RKO (cell line): ENCODE results near the gene PLN.

Experiments used
- DNase-seq: peaks from one replicate; pipeline ENCODE4 v3.0.0-alpha.2; 2016; ENCODE audit warnings: low spot score

Gene PLN

GRCh38 chr6:118579786-118580185 is 31.7 kb downstream of the PLN start:
- no peak for DNase-seq

GRCh38 chr6:118580585-118581419 is 32.7 kb downstream of the PLN start:
- peak; percentile 51 for DNase-seq

- no peak for DNase-seq
These were observed 33.4 kb downstream of the PLN start for GRCh38 chr6:118581489-118581959.

GRCh38 chr6:118584911-118585310 is 36.8 kb downstream of the PLN start:
- DNase-seq = no peak

DNA sequence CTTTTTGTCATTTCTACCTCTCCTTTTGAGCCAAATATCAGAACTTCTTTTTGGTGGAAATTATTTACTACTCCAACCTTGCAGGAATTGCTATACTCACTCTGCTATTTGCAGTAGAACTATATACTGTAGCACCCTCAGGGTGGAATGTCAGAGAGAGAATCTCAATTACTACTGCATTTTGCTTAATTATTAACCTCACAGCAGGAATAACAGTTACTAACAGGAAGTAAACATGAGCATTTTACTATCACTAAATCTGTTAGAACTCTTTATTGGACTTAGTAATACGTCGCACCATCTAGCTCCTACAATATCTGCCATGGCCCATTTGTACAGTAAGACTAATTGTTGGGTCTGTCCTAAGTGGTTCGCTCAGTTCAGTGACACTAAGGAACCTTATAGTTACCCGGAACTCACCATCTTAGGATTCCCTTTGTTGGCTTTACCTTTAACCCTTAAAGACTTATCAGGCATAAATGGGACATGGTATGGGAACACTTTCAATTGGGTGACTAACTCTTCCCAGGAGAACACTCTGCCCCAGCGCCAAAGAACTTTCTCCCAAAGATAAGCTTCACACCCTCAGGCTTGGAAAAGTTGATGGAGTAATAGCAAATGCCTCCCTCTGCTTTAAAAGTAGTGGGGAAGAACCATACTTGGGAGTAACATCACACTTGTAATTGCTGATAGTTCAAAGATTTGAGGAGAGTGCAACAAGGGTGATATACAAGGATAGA is 38.8 kb downstream of the PLN start:
- DNase-seq = no peak

GRCh38 chr6:118588626-118589025 is 40.5 kb downstream of the PLN start:
- no peak for DNase-seq

GRCh38 chr6:118589186-118589585 is 41.1 kb downstream of the PLN start:
- no peak for DNase-seq

GRCh38 chr6:118589649-118590365 is 41.7 kb downstream of the PLN start:
- DNase-seq = no peak

GRCh38 chr6:118591897-118592296 is 43.8 kb downstream of the PLN start:
- DNase-seq = no peak

- no peak for DNase-seq
These were observed 46.8 kb downstream of the PLN start for GRCh38 chr6:118594877-118595276.

- DNase-seq = no peak
These were observed 48.8 kb downstream of the PLN start for GRCh38 chr6:118596774-118597320.

DNA sequence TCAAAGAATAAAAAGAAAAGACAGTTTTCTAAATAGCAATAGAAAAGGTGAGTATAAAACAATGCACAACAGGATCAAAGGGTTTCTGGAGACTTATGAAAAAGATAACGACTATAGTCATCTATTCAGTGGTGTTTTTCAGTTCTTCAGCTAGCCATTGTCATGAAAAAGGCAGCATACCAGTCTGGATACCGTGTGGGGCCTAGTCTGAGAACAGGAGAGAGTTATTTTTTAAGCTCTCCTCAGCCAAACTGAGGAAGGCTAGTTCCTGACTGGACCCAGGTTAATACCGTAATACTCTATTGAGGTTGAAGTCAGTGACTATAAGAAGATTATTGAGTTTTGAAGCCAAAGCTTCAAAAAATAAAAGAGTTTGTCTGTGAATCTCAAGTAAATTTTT is 49.5 kb downstream of the PLN start:
- DNase-seq = no peak

DNA sequence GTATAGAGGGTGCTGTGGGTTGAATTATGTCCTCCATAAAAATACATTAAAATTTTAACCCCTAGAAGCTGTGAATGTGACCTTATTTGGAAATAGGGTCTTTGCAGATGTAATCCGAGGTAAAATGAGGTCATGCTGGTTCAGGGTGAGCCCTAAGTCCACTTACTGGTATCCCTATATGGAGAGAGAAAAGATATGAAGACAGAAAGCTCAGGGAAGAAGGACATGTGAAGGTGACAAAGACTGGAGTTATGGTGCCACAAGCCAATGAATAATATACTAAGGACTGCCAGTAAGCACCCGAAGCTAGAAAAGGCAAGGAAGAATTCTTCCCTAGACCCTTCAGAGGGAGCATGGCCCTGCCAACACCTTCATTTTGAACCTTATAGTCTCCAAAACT is 50.2 kb downstream of the PLN start:
- DNase-seq = no peak

DNA sequence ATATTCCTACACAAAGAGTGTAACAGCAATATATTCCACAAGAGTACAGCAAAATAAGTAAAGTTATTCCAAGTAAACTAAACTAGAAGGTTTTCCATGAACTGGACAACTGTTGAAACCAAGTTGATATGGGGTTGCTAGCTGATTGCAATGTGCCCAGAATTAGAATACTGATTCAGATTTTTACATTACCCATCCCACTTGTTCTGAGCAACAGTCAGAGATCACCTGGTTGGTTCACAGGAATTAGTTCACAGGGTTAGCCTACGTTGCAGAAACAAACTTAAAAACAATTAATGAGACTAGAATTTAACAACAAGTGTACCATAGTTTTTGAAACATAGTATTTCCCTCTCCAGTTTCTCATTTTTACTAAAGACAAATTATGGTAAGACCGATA is 54.2 kb downstream of the PLN start:
- no peak for DNase-seq

- DNase-seq = no peak
These were observed 55.3 kb downstream of the PLN start for GRCh38 chr6:118603372-118603771.

DNA sequence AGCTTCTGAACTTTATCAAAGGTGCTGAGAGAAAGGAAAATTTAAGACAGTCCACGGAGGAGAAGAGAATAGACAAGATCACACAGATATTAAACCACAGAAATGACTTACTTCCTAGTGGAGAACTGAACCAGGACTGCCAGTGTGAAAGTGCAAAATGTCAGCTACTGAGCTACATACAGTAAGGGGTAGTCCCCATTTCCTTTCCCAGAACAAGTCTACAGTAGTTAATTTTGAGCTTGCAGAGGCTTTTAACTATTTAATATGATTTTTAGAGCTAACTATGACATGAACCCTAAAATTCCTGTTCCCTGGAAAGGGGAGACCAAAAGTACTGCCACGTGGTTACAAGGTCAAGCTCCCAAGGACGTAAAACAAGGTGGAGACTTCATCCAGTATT is 58.2 kb downstream of the PLN start:
- no peak for DNase-seq

GRCh38 chr6:118606858-118607257 is 58.8 kb downstream of the PLN start:
- no peak for DNase-seq
